GM12873 (cell line): ENCODE results near the gene TBCD.

Source experiments
- TF ChIP-seq, protein P1 (sequence below): IDR thresholded peaks from 2 replicates; pipeline ENCODE4 v1.5.1; 2012; ENCODE audit warnings: low read depth, mild to moderate bottlenecking, moderate library complexity, low read length, control low read depth; ENCODE audit not compliant: insufficient read depth; ENCODE audit errors: missing control alignments

The TBCD gene

GRCh38 chr17:82836823-82837357 is 85.0 kb downstream of the TBCD start:
- TF ChIP-seq, protein P1, sequence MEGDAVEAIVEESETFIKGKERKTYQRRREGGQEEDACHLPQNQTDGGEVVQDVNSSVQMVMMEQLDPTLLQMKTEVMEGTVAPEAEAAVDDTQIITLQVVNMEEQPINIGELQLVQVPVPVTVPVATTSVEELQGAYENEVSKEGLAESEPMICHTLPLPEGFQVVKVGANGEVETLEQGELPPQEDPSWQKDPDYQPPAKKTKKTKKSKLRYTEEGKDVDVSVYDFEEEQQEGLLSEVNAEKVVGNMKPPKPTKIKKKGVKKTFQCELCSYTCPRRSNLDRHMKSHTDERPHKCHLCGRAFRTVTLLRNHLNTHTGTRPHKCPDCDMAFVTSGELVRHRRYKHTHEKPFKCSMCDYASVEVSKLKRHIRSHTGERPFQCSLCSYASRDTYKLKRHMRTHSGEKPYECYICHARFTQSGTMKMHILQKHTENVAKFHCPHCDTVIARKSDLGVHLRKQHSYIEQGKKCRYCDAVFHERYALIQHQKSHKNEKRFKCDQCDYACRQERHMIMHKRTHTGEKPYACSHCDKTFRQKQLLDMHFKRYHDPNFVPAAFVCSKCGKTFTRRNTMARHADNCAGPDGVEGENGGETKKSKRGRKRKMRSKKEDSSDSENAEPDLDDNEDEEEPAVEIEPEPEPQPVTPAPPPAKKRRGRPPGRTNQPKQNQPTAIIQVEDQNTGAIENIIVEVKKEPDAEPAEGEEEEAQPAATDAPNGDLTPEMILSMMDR = no peak

GRCh38 chr17:82837586-82838320 is 85.9 kb downstream of the TBCD start:
- TF ChIP-seq, protein P1 = no peak

DNA sequence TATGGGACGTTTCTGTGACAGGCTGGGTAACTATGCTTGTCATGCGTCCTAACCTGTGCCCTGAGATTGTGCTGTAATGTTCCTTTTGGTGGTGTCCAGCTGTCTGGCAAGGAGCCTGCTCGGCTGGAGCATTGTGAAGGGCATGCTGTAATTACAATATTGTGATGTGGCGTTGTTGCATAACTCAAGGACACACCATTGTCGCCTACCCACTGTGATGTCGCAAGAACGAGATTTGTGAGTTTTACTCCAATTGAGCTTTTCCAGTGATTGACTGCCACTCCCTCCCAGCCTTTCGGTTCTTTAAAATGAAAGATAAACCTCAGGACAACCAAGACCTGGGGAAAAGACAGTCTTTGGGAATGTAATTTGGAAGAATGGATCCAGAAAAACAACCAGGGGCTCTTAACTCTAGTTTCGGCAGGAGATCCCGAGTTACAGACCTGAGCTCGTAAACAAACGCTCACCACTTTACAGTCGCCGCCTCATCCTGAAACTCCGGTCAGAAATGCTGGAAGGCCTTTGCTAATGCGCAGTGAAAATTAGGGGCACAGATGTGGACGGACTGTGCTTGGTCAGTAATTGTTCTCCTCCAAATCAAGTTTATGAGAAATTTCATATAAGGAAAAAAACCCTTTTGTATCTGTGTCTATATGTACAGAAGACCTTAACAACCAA is 86.7 kb downstream of the TBCD start:
- TF ChIP-seq, protein P1 = no peak

DNA sequence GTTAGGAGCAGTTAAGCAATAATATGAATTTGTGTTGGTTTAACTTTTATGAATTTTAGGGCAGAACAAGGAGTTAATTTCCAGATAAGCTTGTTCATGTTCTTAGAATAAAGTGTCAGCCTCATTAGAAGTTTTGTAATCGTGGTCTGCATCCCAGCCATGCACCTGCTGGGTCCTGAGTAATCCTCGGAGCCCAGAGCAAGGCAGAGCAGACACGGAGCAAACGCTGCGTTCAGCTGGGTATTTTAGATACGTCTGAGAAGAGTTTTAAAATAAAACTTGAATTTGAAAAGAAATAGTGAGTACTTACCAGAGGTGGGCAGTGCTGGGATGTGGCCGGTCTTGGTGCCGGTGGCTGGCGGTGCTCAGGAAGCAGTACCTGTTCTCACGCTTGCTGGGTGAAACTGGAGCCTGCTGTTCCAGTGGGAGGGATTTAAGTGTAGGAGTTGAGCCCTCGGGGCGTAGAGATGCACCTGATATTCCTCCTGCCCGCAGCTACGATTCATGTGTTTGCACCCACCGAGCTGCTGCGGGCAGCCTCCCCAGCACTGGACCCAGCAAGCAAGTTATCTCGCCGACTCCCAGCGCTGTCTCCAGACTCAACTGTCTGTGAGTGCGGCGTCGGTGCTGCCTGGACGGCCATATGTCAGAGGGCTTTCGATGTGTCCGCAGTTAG is 87.9 kb downstream of the TBCD start, which contains the start of gene ZNF750:
Gene ZNF750 (minus strand): TSS at position 406 of the 676 bp plus-strand sequence. CDS start 7,568 bp downstream, outside the sequence.
- TF ChIP-seq, protein P1 = no peak

- TF ChIP-seq, protein P1 = no peak
Observed at GRCh38 chr17:82840431-82840831, 88.6 kb downstream of the TBCD start.

DNA sequence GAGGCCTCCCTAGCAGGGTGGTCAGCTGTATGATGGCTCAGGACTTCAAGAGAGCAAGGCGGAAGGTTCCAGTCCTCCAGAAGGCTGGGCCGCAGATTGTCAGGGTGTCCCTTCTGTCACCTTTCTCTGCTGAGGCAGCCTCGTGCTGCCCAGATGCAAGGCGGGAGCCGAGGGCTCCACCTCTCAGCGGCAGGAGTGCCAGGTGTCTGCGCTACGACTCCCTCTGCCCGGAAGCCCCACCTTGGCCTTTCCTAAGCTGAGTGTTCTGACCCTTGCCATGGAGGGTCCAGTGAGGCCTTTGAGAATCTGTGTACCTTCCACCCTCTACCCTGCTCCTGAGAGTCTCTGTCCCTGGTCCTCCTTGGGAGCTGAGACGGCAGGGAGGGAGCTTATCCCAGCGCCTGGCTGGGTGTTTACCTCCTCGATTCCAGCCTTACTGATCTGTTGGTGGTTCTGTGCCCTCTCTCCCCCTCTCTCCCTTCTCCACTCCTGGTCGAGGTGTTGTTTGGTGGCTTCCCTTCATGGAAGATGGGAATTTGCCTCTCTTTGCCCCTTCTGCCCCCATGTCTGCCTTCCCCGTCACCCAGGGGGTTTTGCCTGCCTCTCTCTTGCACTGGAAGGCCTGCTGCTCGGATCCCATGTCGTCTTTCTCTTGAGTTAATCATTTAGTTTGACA is 90.2 kb downstream of the TBCD start:
- TF ChIP-seq, protein P1 = no peak
